MM.1S (cell line): Measurements from ENCODE around the gene BIRC3.

Experiments
- CTCF ChIP-seq: fragments of 300-600 bp; sonication (generic); IDR thresholded peaks from 2 replicates; pipeline ENCODE4 v1.5.1; 2016; ENCODE audit warnings: antibody characterized with exemption, low read length, mixed read lengths
- EZH2 ChIP-seq: fragments of 300-600 bp; sonication (generic); optimal IDR thresholded peaks from 2 replicates; pipeline ENCODE3; 2017; ENCODE audit warnings: low read depth, mild to moderate bottlenecking, antibody characterized with exemption, low read length, mixed read lengths
- EZH2phosphoT487 ChIP-seq: fragments of 300-600 bp; sonication (generic); IDR thresholded peaks from 2 replicates; pipeline ENCODE4 v1.6.1; 2018; ENCODE audit warnings: antibody characterized with exemption, low read length

- TF ChIP-seq CTCF = no peak
- TF ChIP-seq EZH2phosphoT487 = no peak
- TF ChIP-seq EZH2 = no peak
Observed at GRCh38 chr11:102328748-102329147, 11.5 kb downstream of the BIRC3 start.
